GM03348 (cell line): Measurements from ENCODE around the gene ALK.

Experiments
- DNase-seq: peaks from one replicate; pipeline ENCODE4 v3.0.0; 2012; ENCODE audit warnings: low spot score

Gene ALK

DNA sequence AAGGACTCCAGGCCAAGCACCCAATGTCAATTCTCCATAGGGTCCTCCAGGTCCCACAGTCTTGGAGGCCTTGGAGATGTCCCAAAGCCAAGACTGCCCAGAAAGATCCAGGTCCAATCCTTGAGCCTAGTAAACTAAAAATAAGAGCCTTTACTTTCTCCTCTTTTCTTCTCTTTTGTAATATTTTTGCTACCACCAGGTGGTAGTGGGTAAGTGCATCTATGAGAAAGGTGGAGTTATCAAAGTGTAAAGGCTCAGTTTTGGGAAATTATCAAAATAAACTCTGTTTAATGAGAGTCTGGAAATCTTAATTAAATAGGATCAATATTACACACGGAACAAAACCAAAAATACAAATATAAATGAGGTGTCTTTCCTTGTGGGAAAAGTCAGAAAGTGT is 276.4 kb downstream of the ALK start:
- no peak for DNase-seq

DNA sequence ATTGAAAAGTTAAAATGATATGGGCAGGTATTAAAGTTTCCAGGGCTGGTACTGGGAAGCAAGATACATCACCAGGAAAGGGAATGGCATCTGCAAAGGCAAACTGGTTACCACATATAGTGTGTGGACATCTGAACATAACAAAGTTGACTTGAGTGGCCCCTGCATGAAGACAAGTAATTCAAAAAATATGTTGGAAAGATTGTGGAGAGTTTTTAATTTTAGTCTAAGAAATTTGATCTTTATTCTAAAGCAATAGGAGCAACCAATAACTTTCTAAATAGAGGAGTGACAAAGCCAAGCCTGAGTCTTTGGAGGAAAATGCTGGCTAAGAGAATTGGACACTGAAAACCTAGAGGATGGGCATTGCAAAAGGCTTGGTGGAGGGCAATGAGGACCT is 278.2 kb downstream of the ALK start:
- DNase-seq: no peak

DNA sequence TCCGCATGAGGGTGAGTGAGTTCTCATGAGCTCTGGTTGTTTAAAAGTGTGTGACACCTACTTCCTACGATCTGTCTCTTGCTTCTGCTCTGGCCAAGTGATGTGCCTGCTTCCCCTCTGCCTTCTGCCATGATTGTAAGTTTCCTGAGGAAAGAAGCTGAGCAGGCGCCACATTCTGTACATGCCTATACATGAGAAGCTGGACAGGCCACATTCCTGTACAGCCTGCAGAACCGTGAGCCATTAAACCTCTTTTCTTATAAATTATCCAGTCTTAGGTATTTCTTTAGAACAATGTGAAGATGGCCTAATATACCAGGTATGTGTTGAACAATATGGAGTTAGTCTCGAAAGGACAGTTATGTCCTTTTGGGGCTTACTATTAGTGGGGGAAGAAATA is 281.0 kb downstream of the ALK start:
- no peak for DNase-seq

DNA sequence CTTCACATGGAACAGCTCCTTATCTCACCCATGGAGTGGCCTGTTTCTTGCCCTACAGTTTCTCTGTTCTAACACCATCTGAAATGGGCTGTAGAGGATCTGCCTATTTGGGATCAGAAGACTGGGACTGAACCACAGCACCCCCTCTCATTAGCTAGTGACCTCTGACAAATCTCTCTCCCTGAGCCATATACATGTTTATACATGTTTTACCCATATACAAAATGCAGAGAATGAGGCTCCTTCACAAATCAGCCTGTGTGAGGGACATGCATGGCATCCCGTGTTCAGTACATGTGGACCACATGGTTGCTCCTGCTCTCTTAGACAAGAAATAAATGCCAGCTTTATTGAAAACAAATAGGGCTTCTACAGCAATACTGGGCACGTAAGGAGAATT is 282.7 kb downstream of the ALK start:
- no peak for DNase-seq

DNA sequence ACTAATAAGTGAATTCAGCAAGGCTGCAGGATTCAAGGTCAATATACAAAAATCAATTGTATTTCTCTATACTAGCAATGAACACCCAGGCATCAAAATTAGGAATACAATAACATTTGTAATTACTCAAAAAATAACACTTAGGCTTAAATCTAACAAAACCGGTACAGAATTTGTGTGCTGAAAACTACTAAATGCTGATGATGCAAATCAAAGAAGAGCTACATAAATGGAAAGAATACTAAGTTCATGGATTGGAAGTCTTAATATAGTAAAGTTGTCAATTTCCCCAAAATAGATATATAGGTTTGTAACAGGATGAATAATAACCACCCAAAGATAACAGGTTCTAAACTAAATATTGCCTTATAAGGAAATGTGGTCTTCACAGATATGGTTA is 286.5 kb downstream of the ALK start:
- DNase-seq: no peak

DNA sequence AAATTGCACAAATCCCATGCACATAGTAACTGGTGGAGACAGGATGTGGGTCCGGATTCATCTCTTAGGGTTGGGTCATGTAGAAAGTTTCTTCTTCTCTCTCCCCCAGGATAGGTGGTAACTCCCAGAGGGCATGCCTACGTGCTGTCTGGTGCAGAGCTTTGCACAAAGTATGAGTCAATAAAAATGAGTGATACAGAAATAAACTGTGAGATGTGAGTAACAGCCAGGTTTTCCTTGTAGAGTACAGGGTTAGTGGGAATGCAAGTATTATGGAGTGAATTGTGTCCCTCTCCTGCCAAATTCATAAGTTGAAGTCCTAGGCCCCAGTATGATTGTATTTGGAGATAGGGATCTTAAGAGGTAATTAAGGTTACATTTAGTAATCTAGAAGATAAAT is 289.4 kb downstream of the ALK start:
- DNase-seq: peak; percentile 29

DNA sequence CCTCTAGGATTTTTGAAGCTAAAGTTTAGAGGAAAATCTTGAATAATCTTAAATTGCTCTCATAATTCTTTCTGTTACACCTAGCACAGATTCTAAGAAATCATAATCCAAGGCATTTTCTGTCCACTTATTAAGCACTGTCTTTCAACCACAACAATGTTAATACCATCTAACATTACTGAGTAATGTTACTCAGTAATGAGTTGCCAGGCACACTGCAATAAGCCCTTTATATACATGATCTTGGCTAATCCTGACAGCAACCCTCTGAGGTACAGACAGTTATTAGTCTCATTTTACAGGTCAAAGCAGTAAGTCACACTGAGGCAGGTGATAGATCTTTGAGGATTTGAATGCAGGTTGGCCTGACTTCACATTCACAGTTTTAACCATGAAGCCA is 291.9 kb downstream of the ALK start:
- DNase-seq: no peak

DNA sequence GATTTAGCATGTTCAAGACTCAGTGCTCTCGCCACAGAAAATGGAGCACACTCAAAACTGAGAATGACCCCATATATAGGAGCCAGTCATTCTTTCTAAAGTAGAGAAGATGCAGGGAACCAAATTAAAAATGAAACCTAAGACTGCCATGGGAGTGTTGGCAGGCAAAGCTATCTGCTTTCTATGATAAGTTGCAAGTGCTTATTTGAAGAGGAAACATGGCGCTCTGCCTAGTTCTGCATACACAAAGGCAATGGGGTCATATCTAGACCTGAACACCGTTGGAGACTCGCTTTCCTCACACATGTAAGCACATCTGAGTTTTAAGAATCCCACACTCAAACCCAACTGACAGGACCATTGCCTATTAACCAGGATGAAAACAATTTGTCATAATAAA is 292.5 kb downstream of the ALK start:
- DNase-seq: no peak

DNA sequence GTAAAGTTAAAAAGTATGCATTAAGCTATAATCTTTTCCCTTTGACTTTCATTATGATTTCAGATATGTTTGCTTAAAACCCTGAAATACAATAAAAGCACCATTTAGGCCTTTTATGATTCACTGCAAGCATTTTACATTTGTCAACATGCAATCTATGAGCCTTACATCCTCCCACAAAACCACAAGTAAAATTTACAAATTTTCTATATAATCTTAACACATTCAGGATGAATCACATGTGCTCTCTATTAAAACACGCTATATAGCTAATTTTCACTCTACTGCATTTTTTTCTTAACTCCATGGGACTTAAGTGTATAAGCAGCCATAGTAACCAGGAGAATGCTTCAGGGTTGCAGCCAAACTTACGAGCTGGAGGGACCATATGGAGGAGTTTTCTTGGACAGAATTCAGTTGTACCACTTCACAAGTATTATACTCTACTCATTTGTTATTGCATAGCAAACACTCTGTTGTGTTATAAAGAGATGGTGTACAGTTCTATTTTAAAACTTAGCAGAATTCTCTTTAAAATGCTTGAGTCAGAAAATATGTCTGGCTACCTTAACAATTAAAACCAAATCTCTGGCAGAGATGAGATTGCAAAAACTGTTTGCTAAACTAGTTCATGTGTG is 293.2 kb downstream of the ALK start:
- DNase-seq: no peak

DNA sequence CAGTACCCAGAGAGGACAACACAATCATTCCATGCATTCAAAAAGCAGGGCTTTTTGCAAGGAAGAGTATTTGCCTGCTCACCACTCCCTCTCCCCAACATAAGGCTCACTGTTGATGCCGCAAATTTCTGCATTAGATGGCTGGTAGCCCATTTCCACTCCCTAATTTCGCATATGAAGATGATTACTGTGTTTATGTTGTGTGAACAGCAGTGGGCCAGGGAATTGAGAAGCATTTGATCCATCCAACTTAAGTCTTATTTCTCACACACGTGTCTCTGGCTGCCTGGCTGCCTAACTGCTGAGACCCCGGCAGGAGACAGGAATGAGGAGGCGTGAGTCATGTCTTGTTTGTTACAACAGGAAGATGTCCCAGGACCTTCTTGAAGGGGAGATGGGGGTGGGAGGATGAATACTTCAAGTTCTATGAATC is 294.1 kb downstream of the ALK start:
- DNase-seq: peak; percentile 55

DNA sequence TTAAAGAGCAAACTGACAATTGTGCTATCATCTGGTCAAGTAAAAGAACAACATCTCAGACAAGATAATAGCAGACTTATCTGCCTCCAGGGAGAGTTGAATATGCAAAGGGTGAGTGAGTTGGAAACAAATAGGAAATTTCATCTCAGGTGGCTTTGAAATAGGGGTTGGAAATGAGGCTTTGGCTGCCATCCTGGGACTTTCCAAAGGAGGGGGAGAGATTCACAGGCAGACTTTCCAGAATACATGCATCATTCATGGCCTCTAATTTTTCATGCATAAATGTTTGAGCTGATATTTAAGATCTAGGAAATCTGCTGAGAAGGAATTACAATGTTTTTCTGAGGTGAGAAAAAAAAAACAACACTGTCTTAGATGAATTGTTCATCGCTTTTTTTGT is 300.5 kb downstream of the ALK start:
- no peak for DNase-seq

DNA sequence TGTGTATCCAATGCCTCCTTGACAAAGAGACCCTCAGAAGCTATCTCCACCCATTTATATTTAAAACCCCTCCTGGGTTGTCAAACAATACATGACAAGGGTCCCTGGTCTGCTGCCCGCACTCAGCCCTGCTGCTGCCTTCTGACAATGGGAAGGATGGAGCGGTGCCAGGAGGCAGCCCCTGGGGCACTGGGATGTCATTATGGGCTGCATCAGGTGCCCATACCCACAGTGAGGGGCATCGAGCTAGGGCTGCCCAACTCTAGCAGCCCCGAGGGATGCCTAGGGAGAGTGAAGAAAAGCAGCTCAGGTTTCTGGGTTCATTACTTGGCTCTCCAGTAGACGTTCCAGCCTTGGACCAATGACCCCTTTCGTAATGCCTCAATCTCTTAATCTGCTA is 301.7 kb downstream of the ALK start:
- DNase-seq: no peak

DNA sequence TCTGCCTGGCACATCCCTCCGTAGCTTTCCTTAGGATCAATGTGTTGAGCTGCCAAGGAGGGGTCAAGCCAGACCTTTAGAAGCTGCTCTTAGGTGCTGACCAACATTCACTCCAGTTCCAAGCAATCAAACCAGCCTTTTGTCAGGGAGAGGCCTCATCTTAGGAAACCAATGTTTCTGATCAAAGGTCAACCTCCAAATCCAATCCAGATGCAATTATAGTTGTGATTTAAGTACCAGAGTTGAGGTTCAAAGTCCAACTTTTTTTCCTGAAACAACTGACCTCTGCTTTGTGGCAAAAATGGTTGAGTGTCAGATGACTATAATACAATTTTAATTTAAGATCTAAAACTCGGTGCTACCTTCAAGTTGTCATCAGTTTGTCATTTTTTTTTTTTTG is 303.4 kb downstream of the ALK start:
- DNase-seq: no peak

DNA sequence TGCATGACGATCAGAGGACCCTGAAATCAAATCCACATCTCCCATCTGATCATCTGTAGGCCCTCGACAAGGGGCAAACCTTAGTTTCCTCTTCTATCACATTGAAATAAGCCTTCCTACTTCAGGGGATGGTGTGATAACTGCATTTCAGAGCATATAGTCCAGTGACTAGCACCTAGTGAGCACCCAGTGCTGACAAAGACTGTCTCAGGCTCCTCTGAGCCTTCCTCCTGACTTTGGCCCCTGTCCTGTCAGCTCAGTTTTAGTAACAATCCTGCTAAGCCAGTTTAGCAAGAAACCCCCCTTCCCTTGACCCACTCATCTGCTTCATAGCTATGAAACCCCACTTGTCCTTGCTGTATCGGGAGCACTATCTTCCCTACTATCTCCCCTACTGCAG is 304.0 kb downstream of the ALK start:
- no peak for DNase-seq

DNA sequence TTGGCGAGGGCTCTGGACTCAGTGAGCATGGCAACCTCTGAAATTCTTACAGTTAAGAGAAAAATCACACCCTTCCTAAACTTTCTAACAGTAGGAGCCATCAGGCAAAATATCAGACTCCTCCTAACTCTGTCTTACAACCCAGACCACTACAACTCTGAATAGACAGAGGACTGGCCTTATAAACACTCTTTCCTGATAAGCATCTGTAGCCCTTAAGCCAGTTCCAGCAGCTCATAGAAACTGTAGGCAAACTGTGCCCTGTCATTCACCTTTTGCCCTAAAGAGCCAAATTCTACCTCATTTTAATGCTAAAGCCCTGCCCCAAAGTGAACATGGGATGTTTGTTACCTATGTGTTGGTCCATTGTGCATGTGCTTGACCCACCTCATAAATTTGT is 304.8 kb downstream of the ALK start:
- DNase-seq: no peak

DNA sequence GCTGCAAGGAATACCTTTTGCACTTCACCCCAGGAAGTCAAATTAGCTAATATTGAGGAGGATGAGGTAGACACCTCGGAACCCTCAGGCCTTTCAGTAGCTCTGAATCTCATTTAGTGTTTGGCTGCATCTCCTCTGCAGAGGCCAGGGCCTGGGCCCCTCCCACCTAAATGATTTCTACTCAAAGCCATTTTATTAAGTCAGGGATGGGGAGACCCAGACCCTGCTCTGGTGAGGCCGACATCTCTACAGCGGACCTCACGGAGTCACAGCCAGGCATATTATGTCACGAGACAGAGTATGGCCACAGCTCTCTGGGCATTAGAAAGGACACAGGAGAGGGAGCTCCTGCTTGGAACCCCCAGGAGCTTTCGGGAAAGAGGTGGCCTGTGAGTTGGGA is 305.5 kb downstream of the ALK start:
- DNase-seq: no peak

DNA sequence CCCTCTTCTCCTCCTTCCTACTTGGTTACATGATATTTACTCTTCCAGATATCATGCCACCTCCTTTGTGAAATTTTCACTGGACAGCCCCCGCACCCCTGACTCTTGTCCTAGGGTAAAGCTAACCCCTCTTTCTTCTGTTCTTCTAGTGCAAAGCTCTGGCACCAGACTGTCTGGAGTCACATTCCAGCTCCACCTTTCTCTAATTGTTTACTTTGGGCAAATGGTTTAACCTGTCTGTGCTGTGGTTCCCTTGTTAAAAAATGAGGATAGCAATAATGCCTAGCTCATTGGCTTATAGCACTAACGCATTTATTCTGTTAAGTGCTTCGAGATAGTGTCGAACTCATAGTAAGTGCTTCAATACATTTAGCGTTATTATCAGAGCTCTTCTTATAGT is 306.2 kb downstream of the ALK start:
- DNase-seq: no peak

DNA sequence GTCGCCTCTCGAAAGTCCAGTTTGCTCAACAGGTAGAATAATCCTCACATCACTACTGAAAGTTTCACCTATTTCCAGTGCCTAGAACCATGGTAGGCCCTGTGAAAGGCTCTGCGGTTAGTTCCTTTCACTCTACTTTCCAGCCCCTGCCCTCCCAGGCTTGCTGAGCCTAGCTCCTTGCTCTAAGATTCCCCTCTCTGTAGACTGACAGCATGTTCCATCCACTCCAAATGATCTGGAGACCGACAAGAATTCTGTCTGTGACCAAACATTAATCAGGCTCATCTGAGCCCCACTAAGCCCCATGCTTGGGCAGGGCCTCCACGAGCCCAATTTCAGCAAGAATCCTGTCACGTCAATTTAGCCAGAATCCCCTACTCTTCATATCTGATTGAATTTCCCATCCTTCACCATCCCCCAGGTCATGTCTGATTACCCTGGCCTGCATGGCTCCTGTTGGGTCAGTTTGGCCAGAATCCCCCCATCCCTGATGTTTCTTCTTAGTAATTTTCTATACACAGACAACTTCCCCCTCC is 307.0 kb downstream of the ALK start:
- DNase-seq: no peak

DNA sequence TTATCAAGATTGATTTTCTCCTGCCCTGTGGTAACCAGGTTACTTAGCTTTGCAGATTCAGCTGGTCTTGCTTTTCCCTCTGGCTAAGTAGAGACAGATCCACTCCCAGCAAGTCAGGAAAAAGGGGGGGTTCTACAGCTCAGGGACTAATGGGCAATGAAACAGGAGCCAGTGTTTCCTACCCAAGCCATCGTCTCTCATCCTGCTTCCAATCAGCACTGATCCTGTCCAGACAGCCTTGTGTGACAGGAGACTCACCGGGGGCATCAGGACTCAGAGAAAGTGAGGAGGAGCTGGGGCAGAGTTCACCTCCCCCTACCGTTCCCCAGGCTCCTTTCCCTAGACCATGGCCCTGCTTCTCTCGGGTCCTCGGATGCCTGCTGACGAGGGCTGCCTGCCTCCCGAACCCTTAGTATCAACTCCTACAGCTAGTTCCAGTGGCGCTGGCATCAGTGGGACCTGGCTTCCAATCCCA is 307.6 kb downstream of the ALK start:
- no peak for DNase-seq

DNA sequence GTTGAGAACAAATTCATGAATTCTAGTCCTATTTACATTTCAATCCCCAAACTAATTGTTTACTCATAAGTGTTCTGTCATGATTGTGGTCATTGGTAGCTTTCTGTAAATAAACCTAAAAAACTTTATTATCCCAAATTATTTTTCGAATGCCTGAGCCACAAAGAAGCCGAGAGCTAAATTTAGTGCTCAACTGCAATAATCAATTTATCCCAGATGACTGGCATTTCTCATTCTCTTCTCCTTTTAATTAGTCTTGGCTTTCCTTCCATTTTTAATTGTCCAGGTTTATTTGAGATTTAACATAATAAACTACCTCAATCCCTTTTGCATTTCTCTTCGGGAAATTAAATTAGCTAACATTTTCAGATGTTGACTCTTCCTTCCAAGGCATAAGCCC is 308.3 kb downstream of the ALK start:
- DNase-seq: no peak

DNA sequence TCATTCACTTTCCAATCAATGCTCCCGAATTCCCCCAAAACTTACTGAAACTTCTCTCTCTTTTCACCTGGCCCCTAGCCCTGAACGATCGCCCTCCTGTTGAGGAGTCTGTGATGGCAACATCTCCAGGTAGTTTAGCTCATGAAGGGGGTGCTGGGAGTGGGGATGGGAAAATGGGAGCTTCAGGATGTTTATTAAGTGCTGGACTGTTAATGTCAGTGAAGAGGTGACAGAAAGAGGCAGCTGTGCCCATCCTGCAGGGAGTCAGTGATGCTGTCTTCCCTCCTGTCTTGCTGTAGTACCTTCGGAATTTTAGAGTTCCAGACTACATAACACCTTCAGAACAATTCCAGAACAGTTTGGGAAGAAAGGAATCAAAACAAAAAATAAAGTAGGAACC is 308.8 kb downstream of the ALK start:
- no peak for DNase-seq

DNA sequence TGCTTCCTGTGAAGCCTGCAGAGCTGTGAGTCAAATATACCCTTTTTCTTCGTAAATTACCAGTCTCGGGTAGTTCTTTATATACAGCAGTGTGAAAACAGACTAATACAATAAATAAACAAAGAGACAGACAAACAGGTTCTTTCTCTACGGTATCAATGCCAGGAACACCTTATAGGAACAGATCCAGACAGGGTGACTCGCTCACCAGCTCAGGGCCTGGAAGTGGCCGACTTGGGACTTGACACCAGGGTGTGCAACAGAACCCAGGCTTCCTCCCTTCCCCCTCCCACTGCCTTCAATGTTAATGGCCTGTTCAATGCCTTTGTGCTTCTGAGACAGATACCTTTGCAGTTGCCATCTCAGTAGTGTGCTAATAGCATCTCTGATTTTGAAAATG is 309.5 kb downstream of the ALK start:
- no peak for DNase-seq

DNA sequence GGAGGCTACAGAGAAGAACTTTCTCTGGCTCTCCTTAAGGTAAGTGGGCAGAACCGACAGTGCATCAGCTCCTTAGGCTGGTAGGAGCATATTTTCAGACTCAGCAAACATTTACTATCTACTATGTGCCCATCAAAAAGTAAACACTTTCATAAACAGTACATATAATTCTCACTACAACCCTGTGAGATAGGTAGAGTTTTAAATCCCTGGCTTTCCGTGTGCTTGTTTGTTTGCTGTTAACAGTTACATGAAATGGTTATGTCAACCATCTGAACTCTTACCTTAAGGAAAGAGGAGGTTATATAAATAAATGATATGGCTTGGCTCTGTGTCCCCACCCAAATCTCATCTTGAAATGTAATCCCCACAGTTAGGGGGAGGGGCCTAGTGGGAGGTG is 310.1 kb downstream of the ALK start:
- no peak for DNase-seq

DNA sequence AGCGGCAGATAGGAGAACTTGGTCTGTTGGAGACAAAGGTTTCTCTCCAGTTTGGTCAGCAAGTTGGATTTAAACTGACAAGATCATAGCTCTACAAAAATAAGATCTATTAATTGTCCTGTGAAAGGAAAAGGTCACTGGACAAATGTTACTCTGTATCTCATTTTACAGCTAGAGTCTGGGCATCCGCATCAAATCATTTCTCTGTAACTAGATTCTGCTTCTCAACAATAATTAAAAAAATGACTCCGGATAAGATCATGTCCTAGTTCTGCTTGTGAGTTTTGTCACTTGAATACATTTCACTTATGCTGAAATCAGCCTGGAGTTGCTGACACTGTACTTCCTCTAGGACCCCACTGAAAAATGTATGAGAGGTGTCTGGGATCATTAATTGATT is 310.8 kb downstream of the ALK start:
- no peak for DNase-seq

DNA sequence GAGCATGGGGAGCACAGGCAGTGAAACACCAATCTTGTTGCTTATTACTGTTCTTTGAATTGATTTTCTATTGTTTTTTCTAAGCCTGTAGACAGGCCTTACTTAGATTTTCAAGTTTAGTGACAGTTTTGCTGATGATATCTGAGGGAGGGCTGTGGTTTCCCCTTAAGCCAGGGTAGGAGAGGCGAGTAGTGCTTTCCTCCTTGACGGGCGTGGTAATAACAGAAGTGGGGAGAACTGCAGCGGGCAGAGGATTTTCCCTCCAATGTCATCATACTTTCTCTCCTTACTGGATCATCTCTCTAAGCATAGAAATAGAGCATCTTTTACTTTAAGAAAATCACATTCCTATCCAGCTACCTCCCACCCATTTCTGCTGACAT is 314.4 kb downstream of the ALK start:
- DNase-seq: no peak
